IMR-90 (cell line): ENCODE data around the gene AOPEP. TPM values are rescaled to one million over a fixed set of nuclear protein-coding genes. Genes with fewer than 3 reads are reported as not detected.

Experiments
- BHLHE40 ChIP-seq: fragments of 150-350 bp; IDR thresholded peaks from 2 replicates; pipeline ENCODE4 v1.6.1; 2016; ENCODE audit warnings: mild to moderate bottlenecking, low read depth, low read length
- ELK1 ChIP-seq: fragments of 150-350 bp; IDR thresholded peaks from 2 replicates; pipeline ENCODE4 v1.6.1; 2016; ENCODE audit warnings: low read depth, mild to moderate bottlenecking, low read length, moderate library complexity, borderline replicate concordance
- FOS ChIP-seq: fragments of 150-350 bp; IDR thresholded peaks from 2 replicates; pipeline ENCODE4 v1.6.1; 2016; ENCODE audit warnings: low read depth, low read length
- POLR2A ChIP-seq: IDR thresholded peaks from 2 replicates; pipeline ENCODE4 v1.6.1; 2012; ENCODE audit warnings: mild to moderate bottlenecking, low read depth, low read length
- polyA plus RNA-seq, 3 experiments: library from polyadenylated mRNA; depleted of rRNA; stranded (reverse); fragments of >200 nt; gene quantifications; 2 replicates each; pipeline ENCODE4 v1.2.3, GENCODE V29; 2012; ENCODE audit warnings: low replicate concordance in 1 of 3
- total RNA-seq: library from RNA; depleted of rRNA; stranded (reverse); fragments of >200 nt; gene quantifications from 2 replicates; pipeline ENCODE4 v1.2.3, GENCODE V29; 2012

Gene AOPEP
- total and polyA plus RNA-seq, 2 of the 4 experiments (the other 2 are of a cell fraction) = 34.9 to 38.7 TPM

- TF ChIP-seq ELK1 (no peak), POLR2A (no peak; the same call in 1 of the 2 replicates), BHLHE40 (no peak), FOS (no peak)
Observed at GRCh38 chr9:95003689-95004410, 277.4 kb downstream of the AOPEP start (continued).
